RWPE2 (cell line): Measurements from ENCODE around the gene CCDC8.
A peak's percentile ranks its signal among the peaks of the same experiment; 100 is the strongest.
"Not testable (repeated sequence)": the region's sequence is repeated elsewhere in the genome, so short reads cannot be mapped to it uniquely, and the experiment has no call there.

Experiments
- ATAC-seq: fragments of 200-7000 bp; cut with Tn5 transposase; 3 replicates; pipeline ENCODE4 v1.9.1; 2021; ENCODE audit warnings: low read depth
- DNase-seq: peaks from one replicate; pipeline ENCODE4 v3.0.0-alpha.2; 2020; ENCODE audit warnings: low spot score
- H3K27ac ChIP-seq: fragments of 450-650 bp; 2 replicates; pipeline ENCODE4 v1.5.1; 2017; ENCODE audit warnings: mild to moderate bottlenecking; ENCODE audit not compliant: poor library complexity, severe bottlenecking
- H3K27me3 ChIP-seq: fragments of 250-450 bp; sonication (Bioruptor Pico); 2 replicates; pipeline ENCODE4 v1.5.1; 2021; ENCODE audit warnings: mild to moderate bottlenecking, moderate library complexity; ENCODE audit not compliant: insufficient read depth, poor library complexity, severe bottlenecking
- H3K36me3 ChIP-seq: fragments of 250-450 bp; sonication (Bioruptor Pico); 2 replicates; pipeline ENCODE4 v1.5.1; 2020; ENCODE audit warnings: low read depth, mild to moderate bottlenecking, moderate library complexity
- H3K4me1 ChIP-seq: fragments of 250-450 bp; sonication (Bioruptor Pico); 2 replicates; pipeline ENCODE4 v1.5.1; 2021; ENCODE audit warnings: mild to moderate bottlenecking, moderate library complexity; ENCODE audit not compliant: insufficient read depth, poor library complexity, severe bottlenecking
- H3K4me3 ChIP-seq: fragments of 250-450 bp; sonication (Bioruptor Pico); 2 replicates; pipeline ENCODE4 v1.5.1; 2021; ENCODE audit warnings: mild to moderate bottlenecking, moderate library complexity; ENCODE audit not compliant: severe bottlenecking
- H3K9me3 ChIP-seq: fragments of 250-450 bp; sonication (Bioruptor Pico); 2 replicates; pipeline ENCODE4 v1.5.1; 2021; ENCODE audit warnings: mild to moderate bottlenecking, moderate library complexity; ENCODE audit not compliant: severe bottlenecking
- CTCF ChIP-seq: fragments of 450-650 bp; IDR thresholded peaks from one replicate; pipeline ENCODE4 v1.5.1; 2017; ENCODE audit warnings: mild to moderate bottlenecking, moderate library complexity; ENCODE audit not compliant: poor library complexity, severe bottlenecking

The CCDC8 gene

GRCh38 chr19:46376241-46377153 lies 36.9 kb downstream of the CCDC8 start:
- Histone ChIP-seq H3K4me1 (peaks cover 24% of the 10 kb centered on the region), H3K27ac (no peak overlapping the region), H3K27me3 (no peaks in the 10 kb centered on the region), H3K9me3 (no peaks in the 10 kb centered on the region), H3K36me3 (peaks cover 66% of the 10 kb centered on the region), H3K4me3 (no peak overlapping the region)
- ATAC-seq (no peak), DNase-seq (peak; percentile 51)
- no peak for TF ChIP-seq CTCF

GRCh38 chr19:46375476-46376067 lies 37.8 kb downstream of the CCDC8 start:
- not testable (repeated sequence) for H3K27ac ChIP-seq, H3K4me3 ChIP-seq, H3K9me3 ChIP-seq, H3K27me3 ChIP-seq, ATAC-seq
- peak; percentile 31 for DNase-seq
- Histone ChIP-seq H3K4me1 (peaks cover 33% of the 10 kb centered on the region), H3K36me3 (peaks cover 64% of the 10 kb centered on the region)

- DNase-seq (no peak), ATAC-seq (no peak)
- no peak for TF ChIP-seq CTCF
- no peaks in the 10 kb centered on the region for H3K27me3 ChIP-seq
- H3K36me3 ChIP-seq = peaks cover 62% of the 10 kb centered on the region
- H3K9me3 ChIP-seq = no peaks in the 10 kb centered on the region
- H3K4me3 ChIP-seq = no peak overlapping the region
- H3K4me1 ChIP-seq = peaks cover 39% of the 10 kb centered on the region
- peak overlapping the region; percentile 97 for H3K27ac ChIP-seq
These were observed 38.6 kb downstream of the CCDC8 start for GRCh38 chr19:46374536-46375475.

GRCh38 chr19:46373491-46374359 lies 39.6 kb downstream of the CCDC8 start:
- peak; percentile 99 for DNase-seq
- peak; percentile 36 for TF ChIP-seq CTCF
- H3K27ac ChIP-seq = peak overlapping the region; percentile 97
- no peaks in the 10 kb centered on the region for H3K27me3 ChIP-seq
- peak; percentile 87 for ATAC-seq
- peaks cover 58% of the 10 kb centered on the region for H3K36me3 ChIP-seq
- H3K4me1 ChIP-seq = peaks cover 43% of the 10 kb centered on the region
- H3K9me3 ChIP-seq = no peaks in the 10 kb centered on the region
- H3K4me3 ChIP-seq = no peak overlapping the region
